Measurements from ENCODE around the gene KDR.

KDR gene

GRCh38 chr4:55078987-55079386, 46.4 kb downstream of the KDR start:
- DNase-seq: no peak

DNA sequence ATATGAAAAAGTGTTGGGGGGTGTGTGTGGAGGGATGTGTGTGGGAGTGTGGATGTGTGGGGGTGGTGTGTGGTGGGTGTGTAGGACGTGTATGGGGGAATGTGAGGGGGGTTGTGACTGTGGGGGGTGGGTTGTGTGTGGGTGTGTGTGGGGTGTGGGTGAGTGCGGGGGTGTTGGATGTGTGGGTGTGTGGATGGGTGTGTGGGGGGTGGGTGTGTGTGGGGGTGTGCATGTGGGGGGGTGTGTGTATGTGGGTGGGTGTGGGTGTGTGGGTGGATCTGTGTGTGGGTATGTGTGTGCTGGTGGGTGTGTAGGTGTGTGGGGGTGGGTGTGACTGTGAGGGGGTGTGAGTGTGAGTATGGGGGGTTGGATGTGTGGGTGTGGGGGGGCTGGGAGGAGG, 47.8 kb downstream of the KDR start:
- no peak for DNase-seq

DNA sequence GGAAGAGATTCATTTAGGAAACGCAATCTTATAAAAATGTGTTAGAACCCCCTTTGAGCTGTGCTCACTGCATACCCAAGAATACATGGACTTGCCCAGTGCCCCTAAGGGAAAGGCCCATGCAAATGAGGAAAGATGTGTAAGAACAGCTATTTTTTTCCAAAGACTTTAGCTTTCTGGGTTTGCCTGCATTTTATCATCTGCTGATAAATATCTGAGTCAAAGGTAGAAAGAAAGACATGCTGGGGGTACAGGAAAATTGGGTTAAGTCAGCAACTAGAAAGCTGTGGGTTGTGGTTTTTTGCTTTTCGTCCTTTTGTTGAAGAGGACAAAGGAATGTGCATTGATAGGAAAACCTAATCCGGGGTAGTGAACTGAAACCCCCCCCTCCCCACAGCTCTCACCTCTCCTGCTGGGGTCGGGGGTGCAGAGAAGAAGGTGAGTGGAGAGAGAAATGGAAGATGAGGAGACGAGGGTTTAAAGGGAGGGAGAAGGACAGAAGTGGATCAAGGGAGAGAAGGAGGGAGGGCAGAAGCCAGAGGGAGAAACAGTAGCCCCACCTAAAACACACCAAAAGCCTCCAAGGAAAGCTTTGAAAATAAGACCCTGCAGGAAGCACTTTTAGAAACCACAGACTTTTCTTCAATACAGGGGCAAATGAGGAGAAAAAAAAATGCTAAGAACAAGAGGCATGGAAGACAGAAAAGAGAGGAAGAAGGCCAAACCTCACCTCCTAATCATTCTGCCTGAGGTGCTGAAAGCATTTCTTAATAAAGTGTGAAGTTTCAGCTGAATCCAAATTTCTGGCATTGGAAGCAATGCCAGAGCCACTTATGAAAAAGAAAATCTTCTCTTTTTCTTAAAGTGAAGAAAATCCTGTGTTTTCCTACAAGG, 49.3 kb downstream of the KDR start:
- DNase-seq: no peak

DNA sequence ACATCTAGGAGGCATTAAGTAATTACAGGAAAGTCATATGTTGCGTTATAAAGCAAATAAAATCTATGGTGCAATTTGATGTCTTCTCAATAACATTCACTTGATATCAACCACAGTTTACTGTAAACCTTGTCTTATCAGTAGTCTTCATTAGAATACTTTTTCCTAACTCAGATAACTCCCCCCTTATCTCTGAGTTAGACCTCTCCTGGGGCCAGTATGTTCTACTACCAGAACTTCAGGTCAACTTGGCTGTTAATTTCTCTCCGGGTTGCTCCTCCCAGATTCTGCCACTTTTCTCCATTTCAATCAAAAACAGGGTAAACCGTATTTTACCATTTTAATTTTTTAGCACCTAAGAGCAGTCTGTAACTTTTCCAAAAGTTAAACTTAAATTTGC, 50.0 kb downstream of the KDR start:
- no peak for DNase-seq

DNA sequence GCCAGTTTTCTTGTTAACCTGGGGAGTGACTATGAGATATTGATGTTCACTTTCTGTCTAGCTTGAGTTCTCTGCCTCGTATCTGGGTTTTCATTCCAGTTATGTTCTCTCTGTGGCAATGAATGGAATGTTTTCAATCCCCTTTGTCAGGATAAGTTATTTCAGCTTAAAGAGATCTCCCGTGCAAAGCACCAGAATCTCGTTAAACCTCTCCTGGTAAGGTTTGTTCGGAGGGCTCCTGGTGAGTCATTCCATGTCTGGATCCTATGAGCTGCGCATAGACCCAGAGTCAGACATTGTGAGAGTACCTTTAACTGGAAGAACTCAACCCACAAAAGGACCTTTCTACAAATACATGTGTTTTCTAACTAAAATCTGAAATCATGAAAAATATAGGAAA, 51.0 kb downstream of the KDR start:
- DNase-seq: no peak

DNA sequence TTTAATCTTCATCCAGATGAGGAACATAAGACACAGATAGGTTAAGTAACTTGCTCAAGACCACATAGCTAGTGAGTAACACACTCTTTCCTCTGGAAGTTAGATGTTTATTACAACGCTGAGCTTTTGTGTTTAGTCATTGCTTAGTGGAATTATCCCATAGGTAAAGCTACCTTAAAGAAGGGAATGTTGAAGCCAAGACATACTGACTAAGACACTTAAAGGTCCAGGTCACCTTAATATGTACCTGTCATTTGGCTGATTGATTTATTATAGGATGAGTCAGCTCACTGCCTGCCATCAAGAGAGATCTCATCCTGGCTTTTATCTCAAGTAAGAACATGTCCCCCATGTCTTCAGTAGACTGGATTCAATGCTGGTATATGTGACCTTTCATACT, 53.4 kb downstream of the KDR start:
- no peak for DNase-seq

DNA sequence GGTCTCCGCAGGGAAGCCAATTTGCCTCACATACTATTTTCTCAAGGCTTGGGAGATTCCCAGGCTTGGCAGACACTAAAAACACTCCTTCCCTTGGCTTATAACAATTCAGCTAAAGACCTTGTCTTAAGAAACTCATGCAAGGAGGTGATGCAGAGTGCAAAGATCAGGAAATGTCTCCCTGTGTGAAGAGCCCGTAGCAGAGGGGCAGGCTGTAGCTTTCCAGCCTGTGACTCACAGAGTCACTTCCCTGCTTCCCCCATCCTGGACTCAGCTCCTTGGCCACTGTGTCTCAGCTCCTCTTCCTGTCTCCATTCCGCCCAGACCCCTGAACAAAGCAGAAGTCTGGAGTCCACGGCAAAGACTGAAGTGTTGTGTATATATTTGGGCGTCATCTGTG, 56.1 kb downstream of the KDR start:
- no peak for DNase-seq

GRCh38 chr4:55068522-55068921, 56.9 kb downstream of the KDR start:
- no peak for DNase-seq

- DNase-seq: no peak
Observed at GRCh38 chr4:55066018-55066417, 59.4 kb downstream of the KDR start.

DNA sequence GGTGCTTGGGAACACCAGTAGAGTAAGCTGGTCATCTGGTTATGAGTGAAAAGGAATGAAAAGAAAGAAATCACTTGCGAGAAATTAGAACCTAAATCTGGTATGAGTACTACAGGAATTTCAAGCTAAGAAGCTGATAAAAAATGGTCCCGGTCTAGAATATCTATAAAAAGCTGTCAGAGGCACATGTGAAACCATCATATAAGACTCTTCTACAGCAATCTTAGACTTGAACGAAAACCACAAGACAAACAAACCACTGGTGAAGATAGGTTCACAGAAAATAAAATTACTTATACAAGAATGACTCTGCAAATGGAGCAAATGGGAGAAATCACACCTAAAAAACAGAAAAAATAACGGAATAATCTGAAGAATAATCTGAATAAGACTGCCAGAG, 69.9 kb downstream of the KDR start:
- DNase-seq: no peak

GRCh38 chr4:55051532-55051931, 73.9 kb downstream of the KDR start:
- DNase-seq: no peak

- no peak for DNase-seq
Observed at GRCh38 chr4:55050418-55050950, 74.9 kb downstream of the KDR start.

- DNase-seq: no peak
Observed at GRCh38 chr4:55038176-55038890, 87.1 kb downstream of the KDR start.

DNA sequence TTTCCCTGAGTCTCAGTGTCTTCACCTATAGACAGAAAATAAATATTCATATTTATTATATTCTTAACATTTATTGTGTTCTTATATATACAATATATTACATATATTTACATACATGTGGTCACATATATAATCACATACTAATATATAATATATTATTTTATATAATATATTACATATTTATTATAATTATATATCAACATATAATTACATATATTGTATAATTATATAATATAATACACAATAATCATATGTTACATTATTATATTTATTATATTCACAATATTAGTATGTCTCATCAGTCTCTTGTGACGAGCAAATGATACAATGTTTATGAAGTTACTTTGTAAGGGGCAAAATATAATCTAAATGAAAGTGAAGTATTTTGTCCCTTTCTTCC, 87.7 kb downstream of the KDR start:
- DNase-seq: no peak

DNA sequence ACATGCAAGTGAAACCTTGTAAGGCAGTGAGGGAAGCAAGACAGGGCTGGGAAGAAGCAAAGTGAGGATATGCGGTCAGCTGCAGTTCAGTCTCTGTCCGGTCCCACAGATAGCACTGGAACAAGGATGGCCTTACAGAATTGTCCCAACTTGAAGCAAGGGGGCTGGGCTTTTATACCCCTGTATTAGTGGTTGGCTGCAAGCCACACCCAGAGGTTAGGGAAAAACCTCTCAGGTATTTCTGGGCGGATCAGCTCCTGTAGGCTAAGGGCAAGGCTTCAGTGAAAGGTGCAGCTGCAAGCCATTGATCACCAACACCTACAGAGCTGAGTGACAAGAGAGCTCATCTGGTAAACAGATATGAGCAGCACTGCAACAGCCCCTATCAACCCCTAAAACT, 89.0 kb downstream of the KDR start:
- no peak for DNase-seq

GRCh38 chr4:55035892-55036291, 89.5 kb downstream of the KDR start:
- DNase-seq: no peak

GRCh38 chr4:55033296-55033695, 92.1 kb downstream of the KDR start:
- DNase-seq: no peak

DNA sequence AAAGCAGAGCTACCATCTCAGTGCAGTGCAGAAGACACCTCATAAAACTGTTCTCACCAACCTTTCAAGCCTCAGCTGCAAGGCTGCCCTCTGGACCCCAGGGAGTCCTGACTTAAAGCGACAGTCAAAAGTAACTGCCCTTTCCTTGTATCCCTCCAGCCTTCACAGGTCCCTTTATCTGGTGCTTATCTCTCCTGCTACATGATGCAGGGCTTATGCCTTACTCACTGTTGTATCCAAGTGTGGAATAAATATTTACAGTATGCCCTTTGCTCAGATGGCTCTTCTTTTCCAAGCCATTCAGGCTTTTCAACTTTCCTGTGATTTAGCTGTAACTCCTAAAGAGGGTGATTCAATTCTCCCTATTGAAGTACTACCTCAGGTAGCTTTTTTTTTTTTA, 92.6 kb downstream of the KDR start:
- DNase-seq: no peak

GRCh38 chr4:55032179-55032578, 93.2 kb downstream of the KDR start:
- DNase-seq: no peak

- DNase-seq: no peak
Observed at GRCh38 chr4:55031158-55031557, 94.2 kb downstream of the KDR start.

GRCh38 chr4:55030589-55030988, 94.8 kb downstream of the KDR start:
- DNase-seq: no peak

DNA sequence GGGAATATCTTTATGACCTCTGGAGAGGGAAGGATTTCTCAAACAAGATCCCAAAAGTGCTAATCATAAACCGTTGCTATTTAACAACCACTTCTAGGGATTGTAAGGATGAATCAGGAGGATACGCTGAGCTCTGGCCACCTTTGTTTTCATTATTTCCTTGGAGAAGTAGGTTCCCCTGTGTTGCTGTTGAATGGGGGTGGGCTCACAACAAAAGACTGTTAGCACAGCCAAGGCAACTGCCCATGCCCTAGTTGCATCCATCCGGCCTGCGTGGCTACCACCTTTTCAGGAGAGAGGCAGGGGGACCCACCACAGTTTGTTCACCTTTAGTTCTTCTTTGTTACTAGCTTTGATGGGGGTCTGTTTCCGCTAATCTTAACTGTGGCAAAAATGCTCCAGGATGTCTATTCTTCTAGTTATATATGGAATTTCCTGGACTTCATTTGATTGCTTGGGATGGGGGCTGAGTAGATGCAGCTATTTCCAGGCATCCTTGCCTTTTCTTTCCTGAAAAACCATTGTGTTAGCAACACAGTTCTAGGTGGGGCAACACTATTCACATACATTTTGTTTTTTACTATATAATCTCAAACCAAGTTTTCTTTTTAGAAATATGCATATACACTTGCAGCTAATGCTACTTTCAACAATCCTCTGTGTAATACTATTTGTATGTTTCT, 95.4 kb downstream of the KDR start:
- no peak for DNase-seq

DNA sequence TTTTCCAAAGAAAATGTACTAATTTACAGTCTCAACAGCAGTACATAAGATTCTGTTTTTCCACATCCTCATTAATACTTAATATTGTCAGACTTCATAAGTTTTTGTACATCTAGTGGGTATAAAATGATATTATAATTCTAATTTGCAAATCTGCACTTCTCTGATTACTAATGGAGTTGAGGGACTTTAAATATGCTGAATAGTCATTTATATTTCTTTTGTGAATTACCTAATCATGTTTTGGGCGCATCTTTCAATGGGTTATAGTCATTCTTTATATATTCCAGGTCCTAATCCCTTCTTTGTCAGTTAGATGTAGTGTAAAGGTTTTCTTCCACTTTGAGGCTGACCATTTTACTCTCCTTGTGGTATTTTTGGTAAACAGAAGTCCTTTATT, 96.1 kb downstream of the KDR start:
- no peak for DNase-seq

All from suppressor macrophage (primary cell).